ENCODE measurements around the gene BRINP1.

GRCh38 chr9:119333507-119334229 is 35.6 kb downstream of the BRINP1 start:
- TF ChIP-seq CTCF (IDR thresholded peaks at IDR 0.05) (no peak), EZH2 (IDR thresholded peaks at IDR 0.05; ENCODE audit: borderline replicate concordance, insufficient read depth, low read depth, low read length, poor library complexity, severe bottlenecking) (no peak)
